ENCODE data around the gene SOS1.

SOS1 gene

GRCh38 chr2:39120771-39121522 lies at the start of gene SOS1:
Gene SOS1 (minus strand): TSS chr2:39121051. CDS start chr2:39120422, 629 bp downstream.
- Histone ChIP-seq H3K36me3 (ENCODE audit: control insufficient read depth, insufficient read depth, low read length) (no peaks in the 10 kb centered on the region), H3K4me3 (replicated peaks; ENCODE audit: low read depth, low read length) (peak within 1 kb of the TSS; percentile 92), H3K27me3 (replicated peaks; ENCODE audit: control insufficient read depth, insufficient read depth, low read length) (no peaks in the 10 kb centered on the region)
- DNase-seq (ENCODE audit: extremely low read depth, insufficient read length): peak; percentile 92
- TF ChIP-seq CTCF (IDR thresholded peaks at IDR 0.05; ENCODE audit: insufficient read depth, low read length, poor library complexity, severe bottlenecking): no peak

- DNase-seq (ENCODE audit: extremely low read depth, insufficient read length): no peak
- Histone ChIP-seq H3K4me3 (replicated peaks; ENCODE audit: low read depth, low read length) (no peak overlapping the region), H3K36me3 (ENCODE audit: control insufficient read depth, insufficient read depth, low read length) (no peaks in the 10 kb centered on the region), H3K27me3 (replicated peaks; ENCODE audit: control insufficient read depth, insufficient read depth, low read length) (no peaks in the 10 kb centered on the region)
- TF ChIP-seq CTCF (IDR thresholded peaks at IDR 0.05; ENCODE audit: insufficient read depth, low read length, poor library complexity, severe bottlenecking): no peak
Measured at GRCh38 chr2:39164089-39164488, 43.2 kb upstream of the SOS1 start.

- DNase-seq (ENCODE audit: extremely low read depth, insufficient read length): no peak
- Histone ChIP-seq H3K4me3 (replicated peaks; ENCODE audit: low read depth, low read length) (no peak overlapping the region), H3K36me3 (ENCODE audit: control insufficient read depth, insufficient read depth, low read length) (no peaks in the 10 kb centered on the region), H3K27me3 (replicated peaks; ENCODE audit: control insufficient read depth, insufficient read depth, low read length) (no peaks in the 10 kb centered on the region)
- no peak for TF ChIP-seq CTCF (IDR thresholded peaks at IDR 0.05; ENCODE audit: insufficient read depth, low read length, poor library complexity, severe bottlenecking)
Measured at GRCh38 chr2:39160982-39161381, 40.1 kb upstream of the SOS1 start.

- no peaks in the 10 kb centered on the region for H3K36me3 ChIP-seq (ENCODE audit: control insufficient read depth, insufficient read depth, low read length)
- DNase-seq (ENCODE audit: extremely low read depth, insufficient read length): no peak
- H3K27me3 ChIP-seq (replicated peaks; ENCODE audit: control insufficient read depth, insufficient read depth, low read length): no peaks in the 10 kb centered on the region
- no peak overlapping the region for H3K4me3 ChIP-seq (replicated peaks; ENCODE audit: low read depth, low read length)
- TF ChIP-seq CTCF (IDR thresholded peaks at IDR 0.05; ENCODE audit: insufficient read depth, low read length, poor library complexity, severe bottlenecking): no peak
Measured at GRCh38 chr2:39159283-39159682, 38.4 kb upstream of the SOS1 start.

GRCh38 chr2:39158351-39158750 lies 37.5 kb upstream of the SOS1 start:
- Histone ChIP-seq H3K36me3 (ENCODE audit: control insufficient read depth, insufficient read depth, low read length) (no peaks in the 10 kb centered on the region), H3K4me3 (replicated peaks; ENCODE audit: low read depth, low read length) (no peak overlapping the region), H3K27me3 (replicated peaks; ENCODE audit: control insufficient read depth, insufficient read depth, low read length) (no peaks in the 10 kb centered on the region)
- no peak for DNase-seq (ENCODE audit: extremely low read depth, insufficient read length)
- TF ChIP-seq CTCF (IDR thresholded peaks at IDR 0.05; ENCODE audit: insufficient read depth, low read length, poor library complexity, severe bottlenecking): no peak

Data from GM06990 (cell line).